Eye (tissue), 1 donor: ENCODE measurements around the gene FNDC3B.
"Not testable (repeated sequence)": the region's sequence is repeated elsewhere in the genome, so short reads cannot be mapped to it uniquely, and the experiment has no call there.

Source experiments
- DNase-seq: peaks from one replicate; pipeline ENCODE4 v3.0.0-alpha.2; 2015

Gene FNDC3B

DNA sequence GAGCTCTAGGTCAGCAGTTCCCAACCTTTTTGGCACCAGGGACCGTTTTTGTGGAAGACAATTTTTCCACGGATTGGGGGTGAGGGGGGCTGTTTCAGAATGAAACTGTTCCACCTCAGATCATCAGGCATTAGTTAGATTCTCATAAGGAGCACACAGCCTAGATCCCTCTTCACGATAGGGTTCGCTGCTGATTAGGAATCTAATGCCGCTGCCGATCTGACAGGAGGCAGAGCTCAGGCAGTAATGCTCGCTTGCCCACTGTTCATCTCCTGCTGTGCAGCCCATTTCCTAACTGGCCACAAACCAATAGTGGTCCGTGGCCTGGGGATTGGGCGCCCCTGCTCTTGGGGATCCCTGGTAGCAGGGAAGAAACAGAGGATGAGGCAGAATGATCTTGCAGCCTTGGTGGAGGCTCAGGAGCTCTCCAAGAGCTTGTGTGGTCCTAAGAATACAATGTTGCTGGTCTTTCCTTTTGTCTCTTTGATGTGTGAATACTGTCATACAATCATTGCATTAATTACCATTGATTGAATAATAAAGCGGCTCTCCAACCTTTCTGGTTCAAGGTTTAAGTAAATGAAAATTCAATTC, 183.2 kb downstream of the FNDC3B start:
- peak; percentile 41 for DNase-seq

- DNase-seq, result no peak
Observed at GRCh38 chr3:172223870-172224269, 184.5 kb downstream of the FNDC3B start.

DNA sequence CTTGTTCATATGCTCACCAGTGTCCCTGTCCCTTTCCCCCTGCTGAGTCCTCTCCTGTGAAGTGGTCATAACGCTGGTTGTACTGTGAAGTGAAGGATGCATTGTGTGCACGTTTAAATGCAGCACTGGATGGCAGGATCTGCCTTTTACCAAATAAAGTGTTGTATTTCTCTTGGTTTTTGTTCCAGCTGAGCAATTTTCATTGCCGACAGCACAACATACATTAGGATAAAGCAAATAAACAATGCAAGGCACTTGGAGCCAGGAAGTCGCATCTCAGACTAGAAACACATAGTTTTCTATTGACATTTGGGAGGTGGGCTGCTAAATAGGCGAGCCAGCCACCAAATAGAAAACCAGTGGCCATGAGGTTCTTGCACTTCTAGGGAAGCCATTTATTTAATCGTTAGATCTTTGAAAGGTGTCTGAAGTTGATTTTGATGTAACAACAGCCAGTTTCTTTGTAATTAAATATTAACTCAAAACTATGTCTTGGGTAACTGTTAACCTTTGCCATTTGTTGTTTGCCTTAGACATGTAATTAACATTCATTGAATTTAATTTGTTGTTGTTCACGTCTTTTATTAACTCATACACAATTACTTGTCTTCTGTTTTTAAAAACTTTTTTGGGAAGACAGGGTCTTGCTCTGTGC, 185.3 kb downstream of the FNDC3B start:
- DNase-seq, result no peak

DNA sequence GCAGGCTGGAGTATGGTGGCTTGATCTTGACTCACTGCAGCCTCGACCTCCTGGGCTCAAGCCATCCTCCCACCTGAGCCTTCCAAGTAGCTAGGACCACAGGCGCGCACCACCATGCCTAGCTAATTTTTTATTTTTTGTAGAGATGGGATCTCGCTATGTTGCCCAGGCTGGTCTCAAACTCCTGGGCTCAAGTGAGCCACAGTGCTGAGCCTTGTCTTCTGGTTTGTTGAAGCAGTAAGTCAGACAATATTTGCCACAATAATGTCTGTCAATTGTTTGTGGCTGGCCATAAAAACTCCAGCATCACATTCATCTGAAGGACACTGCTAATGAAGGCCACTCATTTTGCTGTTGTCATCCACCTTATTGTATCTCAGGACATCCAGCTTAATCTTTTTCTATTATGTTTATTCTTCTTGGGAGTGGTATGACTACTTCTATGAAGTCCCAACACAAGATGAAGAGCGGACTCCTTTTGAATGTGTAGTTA, 185.9 kb downstream of the FNDC3B start:
- no peak for DNase-seq

DNA sequence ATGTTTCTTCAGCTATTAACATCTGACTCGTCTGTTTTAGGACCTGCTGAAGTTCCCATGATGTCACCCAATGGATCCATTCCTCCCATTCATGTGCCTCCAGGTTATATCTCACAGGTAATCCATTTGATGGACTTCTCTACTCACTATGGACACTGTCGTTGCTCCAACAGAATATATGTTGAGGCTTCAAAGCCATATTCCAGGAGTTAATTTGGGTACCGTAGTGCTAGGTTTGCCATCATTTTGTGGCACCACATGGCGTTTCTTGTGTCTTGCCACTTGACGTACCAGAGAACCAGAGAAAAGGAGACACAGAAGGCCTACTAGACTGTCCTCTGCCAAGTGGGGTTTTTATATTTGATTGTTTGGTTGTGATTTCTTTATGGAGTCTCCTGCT, 187.5 kb downstream of the FNDC3B start:
- no peak for DNase-seq

DNA sequence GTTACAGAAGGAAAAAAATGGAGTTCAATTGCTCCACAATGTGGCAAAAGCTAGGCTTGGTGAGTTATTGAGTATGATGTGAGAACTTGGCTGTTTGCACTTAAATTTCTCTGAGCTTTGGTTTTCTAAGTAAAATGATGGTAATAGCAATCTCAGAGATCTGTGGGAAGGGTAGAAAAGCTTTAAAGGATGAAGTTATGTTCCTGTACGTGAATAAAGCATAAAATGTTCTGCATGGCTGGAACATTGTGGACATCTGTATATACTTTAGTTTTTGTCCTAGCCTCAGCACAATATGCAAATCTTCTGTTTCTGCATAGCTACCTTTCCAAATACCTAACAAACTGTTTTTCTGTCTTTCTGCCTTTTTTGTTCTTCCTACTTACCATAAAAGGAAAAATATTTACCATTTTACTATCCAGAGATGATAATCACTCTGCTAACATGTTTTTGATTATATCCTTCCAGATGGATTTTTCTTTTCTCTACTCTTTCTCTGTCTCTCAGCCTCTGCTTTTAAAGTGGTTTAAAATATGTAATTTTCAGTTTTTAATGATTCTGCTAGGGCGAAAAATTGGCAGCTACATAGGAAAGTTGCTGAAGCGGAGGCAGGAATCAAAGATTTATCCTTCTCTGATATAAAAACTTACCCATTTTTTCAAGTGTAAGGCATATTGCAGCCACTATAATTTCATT, 188.1 kb downstream of the FNDC3B start:
- no peak for DNase-seq

DNA sequence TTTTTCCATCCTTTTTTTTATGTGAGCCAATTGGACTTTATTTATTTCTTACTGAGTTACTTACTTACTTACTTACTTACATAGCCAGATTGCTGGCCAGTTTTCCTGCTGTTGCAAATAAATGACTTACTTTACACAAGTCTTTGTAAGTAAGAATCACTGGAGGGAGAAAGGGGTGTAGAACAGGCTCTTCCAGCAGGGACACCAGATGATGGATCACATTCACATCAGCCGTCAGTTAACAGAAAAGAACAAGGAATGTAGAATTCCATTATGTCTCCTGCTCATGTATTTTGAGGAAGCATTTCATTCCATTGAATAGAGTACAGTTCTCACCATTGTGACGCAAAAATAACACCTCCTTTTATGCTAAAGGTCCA, 188.6 kb downstream of the FNDC3B start:
- no peak for DNase-seq

- no peak for DNase-seq
Observed at GRCh38 chr3:172229462-172229861, 190.1 kb downstream of the FNDC3B start.

DNA sequence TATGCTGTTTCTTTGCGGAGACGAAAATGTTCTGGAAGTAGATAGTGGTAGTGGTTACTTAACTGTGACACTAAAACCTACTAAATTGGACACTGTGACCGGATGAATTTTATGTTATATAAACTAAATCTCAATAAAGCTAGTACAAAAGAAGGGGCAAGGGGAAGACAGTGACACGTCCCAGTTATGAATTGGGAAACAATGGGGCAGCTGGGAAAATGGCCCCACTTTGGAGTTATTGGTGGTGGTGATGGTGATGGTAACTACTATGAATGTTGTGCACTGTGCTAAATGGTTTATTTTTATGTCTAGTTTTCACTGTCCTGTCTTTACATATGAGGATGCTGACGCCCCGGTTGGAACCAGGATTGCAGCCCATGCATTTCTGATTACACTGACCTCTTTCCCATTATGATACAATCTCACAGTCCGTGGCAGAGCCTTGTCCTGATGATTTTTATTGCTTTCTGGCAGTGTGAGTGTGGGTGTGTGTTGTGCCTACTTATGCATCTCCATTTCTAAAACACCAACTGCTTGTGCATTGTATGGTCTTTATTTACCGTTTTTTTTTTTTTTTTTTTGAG, 192.0 kb downstream of the FNDC3B start:
- no peak for DNase-seq

GRCh38 chr3:172232579-172233212, 193.3 kb downstream of the FNDC3B start:
- DNase-seq, result no peak

DNA sequence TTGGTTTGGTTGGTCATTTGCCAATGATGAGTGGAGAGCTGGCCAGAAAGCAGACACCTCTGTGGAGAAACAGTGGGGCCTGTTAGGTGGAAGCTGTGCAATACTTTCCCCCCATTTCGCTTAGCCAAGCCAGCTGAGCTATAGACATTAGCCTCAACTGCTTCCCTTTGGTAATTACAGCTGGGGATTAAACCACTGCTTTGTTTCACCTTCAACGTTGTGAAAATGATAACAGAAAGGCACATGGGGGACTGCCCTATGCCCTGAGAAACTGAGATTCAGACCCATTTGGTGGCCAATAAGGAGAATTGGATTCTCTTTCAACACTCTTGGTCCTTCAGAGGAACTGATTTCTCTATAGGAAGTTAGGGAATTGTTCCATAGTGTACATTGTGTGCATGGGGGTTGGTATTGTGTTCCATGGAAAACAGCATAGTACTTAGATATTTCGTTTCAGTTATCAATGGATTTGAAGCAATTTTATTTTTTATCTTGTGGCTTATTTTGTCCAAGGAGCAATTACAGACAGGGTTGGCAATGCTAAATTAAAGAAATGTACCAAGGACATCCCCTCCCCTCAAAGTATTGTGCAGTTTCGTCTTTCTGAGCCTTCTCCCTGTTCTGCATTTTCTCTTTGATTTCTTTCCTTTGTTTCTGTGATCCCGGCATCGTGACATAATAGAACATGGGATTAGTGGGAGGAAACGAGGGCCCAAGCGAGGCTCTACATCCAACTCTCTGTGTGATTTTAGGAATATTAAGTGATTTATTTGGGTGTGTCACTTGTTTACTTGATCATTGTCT, 194.3 kb downstream of the FNDC3B start:
- DNase-seq, result no peak

- DNase-seq, result no peak
Observed at GRCh38 chr3:172235698-172236097, 196.3 kb downstream of the FNDC3B start.

- DNase-seq, result no peak
Observed at GRCh38 chr3:172236771-172237742, 197.7 kb downstream of the FNDC3B start.

- no peak for DNase-seq
Observed at GRCh38 chr3:172238188-172238587, 198.8 kb downstream of the FNDC3B start.

DNA sequence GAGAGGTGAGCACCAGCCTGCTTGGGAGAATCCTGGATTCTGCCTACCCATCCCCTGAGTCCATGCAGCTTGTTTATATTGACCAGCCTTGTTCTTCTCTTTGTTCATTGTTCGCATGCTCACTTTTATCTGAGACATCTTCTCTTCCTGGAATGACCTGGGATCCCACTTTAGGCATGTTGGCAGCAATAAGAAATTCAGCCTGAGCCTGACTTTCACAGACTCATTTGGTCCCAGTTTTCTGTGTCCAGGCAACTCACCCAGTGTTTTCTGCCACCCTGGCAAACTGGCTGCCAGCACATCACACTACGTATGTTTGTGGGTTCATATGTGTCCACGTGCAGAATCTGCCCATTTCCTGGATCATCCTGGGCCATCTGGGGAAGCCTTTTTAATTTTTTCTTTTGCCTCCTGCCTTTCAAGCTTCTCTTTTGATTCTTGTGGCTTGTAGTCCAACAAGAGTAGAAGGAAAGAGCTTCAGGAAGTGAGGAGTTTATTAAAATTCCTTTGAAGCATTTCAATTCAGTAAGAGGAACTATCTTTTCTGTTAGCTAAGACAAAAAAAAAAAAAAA, 199.9 kb downstream of the FNDC3B start:
- DNase-seq, result no peak

GRCh38 chr3:172241405-172241804, 202.0 kb downstream of the FNDC3B start:
- DNase-seq, result no peak

DNA sequence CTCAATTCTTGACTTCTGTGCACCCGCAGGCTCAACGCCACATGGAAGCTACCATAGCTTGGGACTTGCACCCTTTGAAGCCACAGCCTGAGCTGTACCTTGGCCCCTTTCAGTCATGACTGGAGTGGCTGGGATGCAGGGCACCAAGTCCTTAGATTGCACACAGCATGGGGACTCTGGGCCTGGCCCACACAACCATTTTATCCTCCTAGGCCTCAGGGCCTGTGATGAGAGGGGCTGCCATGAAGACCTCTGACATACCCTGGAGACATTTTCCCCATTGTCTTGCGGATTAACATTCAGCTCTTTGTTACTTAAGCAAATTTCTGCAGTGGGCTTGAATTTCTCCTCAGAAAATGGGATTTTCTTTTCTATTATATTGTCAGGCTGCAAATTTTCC, 203.1 kb downstream of the FNDC3B start:
- not testable (repeated sequence) for DNase-seq

GRCh38 chr3:172243376-172243775, 204.0 kb downstream of the FNDC3B start:
- DNase-seq, result not testable (repeated sequence)

- no peak for DNase-seq
Observed at GRCh38 chr3:172244011-172244410, 204.6 kb downstream of the FNDC3B start.

DNA sequence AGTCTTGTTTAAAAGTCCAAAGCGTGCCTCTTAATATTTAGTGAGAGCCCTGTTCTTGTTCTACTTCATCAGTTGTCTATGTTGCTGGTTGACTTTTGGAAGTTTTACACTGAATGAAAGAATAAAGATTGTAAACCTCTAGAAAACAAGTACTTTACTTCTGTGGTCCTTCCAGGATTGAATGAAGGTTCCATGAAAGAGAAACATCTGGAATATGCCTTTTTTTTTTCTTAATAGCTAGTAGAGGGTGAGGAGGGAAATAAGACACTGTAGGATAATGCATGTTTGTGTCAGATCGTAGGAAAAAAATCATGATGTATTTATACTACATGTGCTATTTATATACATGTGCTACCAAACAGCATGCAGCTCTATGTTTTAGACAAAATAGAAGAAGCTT, 205.9 kb downstream of the FNDC3B start:
- DNase-seq, result no peak
